Measurements from ENCODE around the gene FOXP1.
A peak's percentile ranks its signal among the peaks of the same experiment; 100 is the strongest.

The FOXP1 gene

DNA sequence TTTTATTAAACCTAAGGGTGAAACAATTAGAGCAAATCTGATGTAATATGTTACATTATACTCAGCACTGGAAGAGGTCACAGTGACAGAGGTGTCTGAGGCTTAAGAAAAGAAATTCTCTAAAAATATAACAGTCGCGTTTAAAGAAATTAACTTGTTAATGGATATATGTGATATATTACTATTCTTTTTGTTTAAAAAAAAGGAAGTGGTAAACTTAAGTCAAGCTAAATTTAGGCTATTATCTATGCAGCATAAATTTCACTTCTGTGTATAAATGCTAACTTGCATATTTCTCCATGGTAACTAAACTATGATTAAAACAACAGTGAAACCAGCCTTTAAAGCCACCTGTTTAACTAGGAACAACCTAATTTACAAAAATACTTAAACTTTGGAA is 191.3 kb downstream of the FOXP1 start:
- DNase-seq, result no peak

DNA sequence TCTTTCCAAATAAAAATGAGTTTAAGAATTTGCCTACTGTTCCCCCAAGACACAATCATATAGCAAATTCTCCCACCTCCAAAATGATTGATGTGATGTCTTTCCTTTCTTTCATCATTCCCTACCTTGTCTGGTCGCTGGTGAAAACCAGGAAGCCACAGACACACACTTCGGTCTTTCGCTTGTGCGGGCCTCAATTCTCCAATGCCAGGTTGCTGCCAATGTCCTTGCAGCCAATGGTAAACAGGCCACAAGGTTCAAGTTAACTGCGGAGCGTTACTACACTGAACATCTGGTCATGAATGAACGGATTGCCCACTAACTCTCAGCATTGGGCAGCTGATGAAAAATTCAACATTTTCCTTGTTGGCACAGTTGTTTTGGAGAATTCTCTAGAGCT is 192.2 kb downstream of the FOXP1 start:
- no peak for DNase-seq

DNA sequence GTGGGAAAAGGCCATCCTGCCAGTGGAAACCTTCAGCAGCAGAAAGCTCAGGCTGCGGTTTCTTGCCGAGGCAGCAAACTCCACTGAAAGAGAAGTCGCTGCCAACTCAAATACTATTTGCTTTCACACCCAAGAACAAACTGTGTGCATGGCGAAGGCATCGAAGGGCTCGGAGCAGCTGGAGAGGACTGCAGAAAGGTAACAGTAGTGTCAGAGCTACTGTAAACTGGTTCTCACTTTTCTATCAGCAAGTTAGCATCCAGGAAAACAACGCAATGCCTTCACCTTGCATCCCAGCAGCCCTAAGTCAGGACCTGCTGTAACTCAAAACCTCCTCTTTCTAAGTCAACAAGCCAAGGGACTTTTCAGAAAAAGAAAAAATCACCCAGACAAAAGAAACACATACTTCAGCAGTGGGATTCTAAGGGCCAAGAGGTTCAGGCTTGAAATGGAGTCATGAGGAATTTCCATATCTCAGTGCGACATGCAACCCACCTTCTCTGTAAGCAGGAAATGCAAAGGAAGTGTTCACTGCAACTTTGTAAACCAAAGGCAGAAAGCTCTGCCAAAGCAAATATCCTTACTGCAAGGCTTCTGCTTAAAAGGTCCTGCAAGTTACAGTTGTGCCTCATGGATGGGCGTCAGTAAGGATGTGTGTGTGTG is 193.5 kb downstream of the FOXP1 start:
- peak; percentile 64 for DNase-seq

DNA sequence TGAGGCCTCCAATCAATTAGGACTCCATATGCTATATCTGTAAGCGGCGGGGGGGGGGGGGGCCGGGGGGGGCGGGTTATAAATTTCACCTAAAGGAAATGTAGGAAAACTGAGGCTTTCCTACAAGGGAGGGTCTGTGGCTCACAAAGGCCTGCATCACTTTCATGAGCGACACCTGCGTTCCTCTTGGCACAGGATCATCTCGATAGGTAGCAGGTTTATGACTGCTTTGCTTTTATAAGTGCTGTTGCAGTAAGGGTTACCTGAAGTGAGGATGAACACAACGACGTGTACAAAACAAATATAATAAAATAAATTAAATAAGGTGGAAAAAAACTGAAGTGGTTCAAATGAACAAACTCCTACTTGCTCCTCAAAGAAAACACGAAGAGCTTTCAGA is 194.3 kb downstream of the FOXP1 start:
- DNase-seq, result peak; percentile 46

DNA sequence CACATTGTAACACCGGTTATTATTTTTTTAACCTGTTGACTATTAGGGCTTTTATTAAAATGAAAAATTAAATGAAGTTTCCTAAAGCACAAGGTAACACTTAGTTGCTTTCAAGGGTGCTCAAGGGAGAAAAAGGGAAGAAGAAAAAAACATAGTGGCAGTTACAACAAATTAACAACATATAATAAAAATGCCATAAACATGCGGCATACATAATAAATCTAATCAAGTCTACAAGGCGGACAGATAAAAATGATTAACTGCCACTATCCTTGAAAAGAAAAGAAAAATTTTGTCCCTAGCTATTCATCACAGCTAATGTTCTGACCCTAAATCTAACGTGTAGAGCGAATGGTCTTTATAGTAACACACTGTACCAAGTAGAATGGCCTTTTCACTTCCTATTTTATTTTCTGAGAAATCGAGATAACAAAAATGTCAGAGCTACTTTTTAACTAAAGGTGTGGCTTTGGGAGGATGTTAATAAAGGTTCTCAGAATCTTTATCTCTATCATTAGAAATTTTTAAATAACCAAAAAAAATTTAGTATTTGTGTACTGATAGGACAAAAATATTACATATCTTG is 194.9 kb downstream of the FOXP1 start:
- DNase-seq, result no peak

DNA sequence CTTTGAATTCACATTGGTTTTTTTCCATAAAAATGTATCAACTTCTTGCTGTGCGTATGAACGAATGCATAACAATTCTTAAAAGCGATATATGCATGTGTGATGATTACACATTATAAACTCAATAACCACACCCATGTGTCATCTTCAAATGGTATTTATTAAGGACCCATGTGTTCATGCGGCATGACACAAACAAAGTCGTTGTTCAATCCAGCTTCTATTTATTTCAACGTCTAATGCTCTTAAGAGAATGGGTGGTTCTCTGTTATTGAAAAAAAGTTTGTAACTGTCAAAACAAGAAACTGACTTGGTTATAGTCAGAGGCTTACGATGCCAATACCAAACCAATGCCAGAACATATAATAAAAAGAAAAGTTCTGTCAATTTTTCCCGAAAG is 195.9 kb downstream of the FOXP1 start:
- no peak for DNase-seq

DNA sequence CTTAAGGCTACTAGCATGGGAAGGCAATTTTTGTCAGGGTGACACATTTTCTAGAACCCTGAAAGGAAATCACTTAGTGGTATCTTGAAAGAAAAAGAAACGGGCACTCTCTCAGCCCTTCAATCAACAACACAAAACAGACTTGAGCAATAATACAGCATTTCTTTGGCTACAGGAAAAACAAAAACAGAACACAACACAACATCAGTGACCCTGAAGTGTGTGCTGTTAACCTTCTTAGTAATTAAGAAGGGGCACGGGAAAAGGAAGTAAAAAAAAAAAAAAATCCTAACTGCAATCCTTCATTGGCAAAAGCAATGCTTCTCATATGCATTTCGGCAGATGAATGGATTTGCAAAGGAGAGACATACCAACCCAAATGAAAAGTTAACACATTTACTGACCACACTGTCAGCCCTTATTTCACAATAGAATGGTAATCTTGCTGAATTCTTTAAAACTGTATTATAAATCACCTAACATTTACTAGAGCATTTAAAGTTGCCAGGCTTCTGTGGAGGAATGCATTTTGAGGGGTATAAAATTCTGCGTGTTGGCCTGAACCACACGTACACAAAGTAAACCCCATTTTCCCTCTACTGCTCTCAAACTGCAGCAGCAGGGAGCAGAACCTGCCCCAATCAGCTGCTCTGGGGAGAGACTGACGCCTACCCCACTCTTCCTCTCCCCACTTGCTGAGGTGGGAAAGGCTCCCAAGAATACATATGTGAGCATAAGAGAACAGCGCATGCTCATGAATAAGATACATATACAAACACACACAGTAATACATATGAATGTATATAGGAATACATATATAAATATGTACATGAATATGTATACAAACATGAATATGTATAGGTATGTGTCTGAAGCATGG is 198.5 kb downstream of the FOXP1 start:
- DNase-seq, result no peak

DNA sequence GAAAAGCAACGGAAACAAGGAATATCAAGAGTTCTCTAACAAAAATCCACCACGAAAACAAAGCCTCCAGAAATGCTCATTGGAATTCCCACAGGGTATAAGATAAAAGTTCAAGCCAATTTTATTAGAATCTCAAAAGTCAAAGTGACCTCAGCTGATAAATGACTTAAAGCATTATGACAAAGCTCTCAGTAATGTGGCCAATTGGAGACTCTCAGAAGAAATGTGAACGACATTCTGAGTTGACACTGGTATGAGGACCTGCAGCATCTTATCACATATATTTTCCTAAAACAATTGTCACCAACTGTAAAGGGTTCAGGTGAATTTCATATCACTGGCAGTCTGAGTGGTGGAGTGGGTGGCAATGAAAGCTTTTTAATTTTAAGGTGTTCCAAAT is 199.1 kb downstream of the FOXP1 start:
- DNase-seq, result no peak

DNA sequence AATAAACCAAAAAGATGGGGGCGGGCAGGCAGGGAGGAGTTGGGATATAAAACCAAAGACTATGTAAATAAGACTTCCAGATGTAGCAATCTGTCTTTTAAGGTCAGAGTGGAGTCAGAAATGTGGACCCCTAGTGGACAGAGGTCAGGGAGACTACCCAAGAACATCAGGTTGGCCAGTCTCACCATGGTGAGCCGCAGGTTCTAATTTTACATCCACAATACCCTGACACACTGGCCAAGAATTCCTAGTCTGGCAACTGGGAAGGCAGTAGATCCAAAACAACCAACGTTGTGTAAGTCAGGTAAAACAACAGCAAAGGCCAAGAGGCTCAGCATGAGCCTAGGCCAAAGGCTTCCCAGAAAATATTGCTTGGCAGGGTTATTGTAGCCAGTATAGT is 203.4 kb downstream of the FOXP1 start:
- no peak for DNase-seq

DNA sequence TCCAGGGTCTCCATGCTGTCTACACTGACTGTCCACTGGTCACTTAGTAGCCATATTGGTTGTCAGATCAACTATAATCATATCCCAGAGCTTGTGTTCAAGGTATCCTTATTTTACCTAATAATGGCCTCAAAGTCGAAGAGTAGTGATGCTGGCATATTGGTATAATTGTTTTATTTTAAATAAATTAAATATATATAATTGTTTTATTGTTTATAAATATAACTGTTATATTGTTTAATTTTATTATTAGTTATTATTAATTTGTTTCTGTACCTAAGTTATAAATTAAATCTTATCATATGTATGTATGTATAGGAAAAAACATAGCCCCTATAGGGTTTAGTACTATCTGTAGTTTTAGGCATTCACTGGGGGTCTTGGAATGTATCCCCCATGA is 205.0 kb downstream of the FOXP1 start:
- no peak for DNase-seq

DNA sequence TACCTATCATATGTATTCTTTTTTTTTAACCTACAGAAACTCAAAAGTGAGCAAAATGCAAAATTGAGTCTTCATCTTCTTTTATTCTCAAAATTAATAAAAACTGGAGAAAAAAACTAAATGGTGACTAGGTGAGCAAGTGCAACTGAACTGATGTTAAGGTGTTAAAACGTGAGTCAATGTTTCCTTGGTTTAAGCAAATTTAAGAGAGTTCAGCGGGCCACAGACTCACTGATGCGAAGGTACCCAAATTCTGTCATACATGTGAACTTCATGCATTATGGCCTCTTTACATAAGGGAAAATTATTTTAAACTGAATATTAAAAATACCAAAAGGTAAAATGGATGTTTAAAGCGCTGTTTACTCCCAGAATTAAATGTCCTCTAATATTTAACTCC is 206.6 kb downstream of the FOXP1 start:
- no peak for DNase-seq

DNA sequence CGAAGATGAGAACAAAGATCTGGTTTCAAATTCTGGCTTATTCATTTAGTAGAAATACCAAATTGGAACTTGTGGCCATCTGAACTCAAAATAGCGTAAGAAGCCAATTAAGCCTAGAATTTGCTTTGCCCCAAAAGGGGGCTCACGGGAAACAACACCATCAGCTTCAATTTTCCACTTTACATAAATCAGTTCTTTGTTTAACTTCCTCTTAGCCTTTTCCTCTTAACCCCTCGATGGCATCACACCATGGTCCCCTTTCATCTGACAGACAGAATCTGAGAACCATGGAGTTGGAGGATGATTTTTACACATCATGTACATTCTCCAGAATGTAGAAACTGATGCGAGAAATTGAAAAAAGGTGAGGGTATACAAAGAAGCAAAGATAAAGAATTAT is 207.0 kb downstream of the FOXP1 start:
- DNase-seq, result no peak

DNA sequence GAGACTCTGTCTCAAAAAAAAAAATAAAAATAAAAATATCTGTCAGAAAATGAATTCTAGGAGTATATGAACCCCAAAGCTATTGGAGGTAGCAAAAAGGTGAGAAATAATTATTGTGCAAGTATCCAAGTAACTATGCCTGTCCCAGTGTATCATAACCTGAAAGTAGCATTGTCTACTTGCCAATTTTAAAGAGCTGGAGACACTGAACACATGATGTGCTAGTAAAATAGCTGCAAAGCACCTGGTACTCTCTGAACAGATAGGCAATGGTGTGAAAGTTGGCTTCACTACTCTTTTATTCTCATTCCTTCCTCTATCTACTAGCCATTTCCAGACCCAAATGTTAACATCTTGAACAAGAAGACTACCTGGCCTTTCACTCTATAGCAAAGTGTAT is 208.9 kb downstream of the FOXP1 start:
- DNase-seq, result no peak

DNA sequence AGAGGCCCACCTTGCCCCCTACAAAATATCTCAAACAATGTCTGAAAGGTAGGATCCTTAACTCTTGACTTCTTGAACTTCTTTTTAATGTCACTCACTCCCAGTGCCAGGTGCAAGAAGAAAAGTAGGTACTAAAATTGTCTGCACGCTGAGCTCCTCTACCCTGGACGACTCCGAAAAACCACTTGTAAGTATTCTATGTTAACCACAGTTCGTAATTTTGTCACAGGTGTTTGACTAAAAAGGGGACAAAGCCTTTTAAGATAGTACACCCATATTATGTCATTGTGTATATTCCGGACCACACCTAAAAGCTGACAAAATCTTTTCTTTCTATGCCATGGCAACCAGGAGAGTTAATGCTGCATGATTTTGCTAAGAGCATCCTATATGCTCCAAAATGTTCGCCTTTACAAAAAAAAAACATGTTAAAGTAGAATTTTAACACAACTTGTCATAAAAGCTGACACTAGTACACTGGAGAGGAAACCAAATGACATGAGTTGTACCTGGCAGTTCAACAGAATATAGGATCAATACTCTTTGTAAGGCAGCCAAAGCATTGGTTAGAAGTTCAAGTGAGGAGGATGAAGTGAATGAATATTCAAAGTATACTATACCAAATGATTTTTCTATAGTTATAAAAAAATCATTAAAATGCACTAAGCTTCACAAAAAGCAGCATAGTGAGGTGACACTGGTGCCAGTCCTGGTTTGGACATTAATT is 210.5 kb downstream of the FOXP1 start:
- DNase-seq, result no peak

DNA sequence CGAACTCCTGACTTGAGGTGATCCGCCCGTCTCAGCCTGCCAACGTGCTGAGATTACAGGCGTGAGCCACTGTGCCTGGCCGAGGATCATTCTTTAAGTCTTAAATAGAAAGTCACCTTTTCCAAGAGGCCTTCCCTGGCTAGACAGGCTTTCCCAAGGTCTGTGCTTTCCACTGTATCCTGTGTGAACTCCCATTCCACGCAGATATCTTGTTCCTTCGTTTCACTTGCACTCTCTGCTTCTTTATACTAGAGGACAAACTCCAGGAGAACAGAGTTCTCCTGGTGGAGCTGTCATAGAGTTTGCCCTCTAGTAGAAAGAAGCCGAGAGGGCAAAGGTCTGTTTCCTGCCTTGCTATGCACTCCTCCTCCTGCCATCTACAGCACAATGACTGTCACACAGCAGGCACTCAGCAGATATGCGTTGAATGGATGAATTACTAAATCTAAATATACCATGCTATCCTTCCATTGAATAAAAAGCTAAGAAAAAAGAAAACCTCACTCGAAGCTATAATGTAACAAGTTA is 211.2 kb downstream of the FOXP1 start:
- DNase-seq, result no peak

DNA sequence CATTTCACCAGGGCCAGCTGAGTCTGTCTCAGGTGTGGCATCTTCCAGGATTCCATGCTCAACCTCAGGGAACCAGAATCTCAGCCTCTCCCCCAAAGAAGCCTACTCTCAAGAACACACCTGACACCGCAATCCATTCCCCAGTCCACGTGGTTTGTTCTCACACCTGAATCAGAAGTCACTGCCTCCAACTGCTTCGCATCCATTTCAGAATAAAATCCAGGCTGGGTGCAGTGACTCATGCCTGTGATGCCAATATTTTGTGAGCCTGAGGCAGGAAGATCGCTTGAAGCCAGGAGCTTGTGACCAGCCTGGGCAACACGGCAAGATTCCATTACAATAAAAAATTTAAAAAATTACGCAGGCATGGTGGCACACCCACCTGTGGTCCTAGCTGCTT is 212.2 kb downstream of the FOXP1 start:
- no peak for DNase-seq

DNA sequence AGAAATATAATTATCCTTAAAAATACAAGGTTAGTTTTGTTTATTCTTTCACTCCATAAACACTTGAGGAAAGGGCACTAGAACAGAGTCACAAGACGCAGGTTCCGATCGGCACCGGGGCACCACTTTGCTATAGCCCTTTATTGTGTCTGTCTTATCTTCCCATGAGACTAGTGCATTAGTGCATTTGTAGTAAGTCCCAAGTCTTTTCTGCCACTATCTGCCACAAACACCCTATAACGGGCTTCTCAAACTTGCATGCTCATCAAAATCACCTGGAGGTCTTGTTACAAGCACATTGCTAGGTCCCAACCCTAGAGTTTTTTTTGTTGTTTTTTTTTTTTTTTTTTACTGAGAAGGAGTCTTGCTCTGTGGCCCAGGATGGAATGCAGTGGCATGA is 213.1 kb downstream of the FOXP1 start:
- no peak for DNase-seq

DNA sequence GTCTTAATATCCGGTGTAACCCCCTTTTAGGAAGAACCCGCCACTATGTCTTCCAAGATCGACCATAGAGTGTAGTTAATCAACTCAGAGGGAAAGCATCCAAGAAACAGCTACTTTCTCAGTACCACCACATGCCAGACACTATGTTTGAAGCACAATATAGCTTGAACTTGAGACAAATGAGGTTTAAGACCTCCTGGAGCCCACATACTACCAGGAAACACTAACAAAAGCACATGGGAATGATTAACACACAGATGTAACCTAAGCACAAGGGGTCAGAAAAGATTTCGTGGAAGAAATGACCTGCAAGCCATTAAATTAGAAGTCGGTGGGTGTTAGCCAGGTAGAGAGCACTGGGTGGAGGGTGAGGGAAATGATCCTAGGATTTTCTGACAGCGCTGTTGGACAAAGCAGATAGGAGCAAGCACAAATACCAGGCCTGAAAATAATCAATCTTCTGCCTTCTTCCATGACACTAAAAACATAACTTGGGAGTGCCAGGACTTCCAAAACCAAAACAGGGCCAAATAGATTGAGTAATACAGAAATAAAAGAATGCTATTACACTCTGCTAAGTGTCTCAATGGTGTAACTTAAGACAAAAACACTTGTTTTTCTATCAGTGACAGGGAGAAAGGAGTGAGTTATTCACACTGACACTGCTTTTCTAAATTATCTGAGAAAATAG is 213.7 kb downstream of the FOXP1 start:
- DNase-seq, result no peak

DNA sequence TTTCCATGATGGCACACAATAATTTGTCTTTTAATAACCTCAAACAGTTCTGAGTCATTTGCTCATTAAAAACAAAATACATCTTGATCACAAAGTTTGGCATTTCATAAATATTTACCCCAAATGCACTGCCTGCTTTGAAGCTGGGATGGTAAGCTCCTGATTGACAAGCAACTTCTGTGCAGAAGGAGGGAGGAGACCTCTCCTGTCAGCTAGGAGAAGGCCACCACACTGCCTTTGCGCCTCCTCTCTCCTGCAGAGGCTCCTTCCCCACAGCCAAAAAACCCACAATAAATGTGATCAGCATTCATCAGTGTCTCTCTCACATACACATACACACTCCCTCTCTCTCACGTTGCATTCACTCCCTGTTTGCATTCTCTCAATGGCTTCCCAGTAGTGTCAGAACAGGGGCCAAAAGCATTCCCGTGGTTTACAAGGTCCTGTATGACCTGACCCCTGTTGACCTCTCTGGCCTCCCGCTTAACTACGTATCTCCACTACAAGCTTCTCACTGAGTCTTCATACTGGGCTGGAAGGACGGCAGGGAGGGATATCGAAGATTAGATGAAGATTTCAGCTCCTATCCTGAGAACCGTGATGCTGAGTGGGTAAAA is 216.4 kb downstream of the FOXP1 start:
- no peak for DNase-seq

DNA sequence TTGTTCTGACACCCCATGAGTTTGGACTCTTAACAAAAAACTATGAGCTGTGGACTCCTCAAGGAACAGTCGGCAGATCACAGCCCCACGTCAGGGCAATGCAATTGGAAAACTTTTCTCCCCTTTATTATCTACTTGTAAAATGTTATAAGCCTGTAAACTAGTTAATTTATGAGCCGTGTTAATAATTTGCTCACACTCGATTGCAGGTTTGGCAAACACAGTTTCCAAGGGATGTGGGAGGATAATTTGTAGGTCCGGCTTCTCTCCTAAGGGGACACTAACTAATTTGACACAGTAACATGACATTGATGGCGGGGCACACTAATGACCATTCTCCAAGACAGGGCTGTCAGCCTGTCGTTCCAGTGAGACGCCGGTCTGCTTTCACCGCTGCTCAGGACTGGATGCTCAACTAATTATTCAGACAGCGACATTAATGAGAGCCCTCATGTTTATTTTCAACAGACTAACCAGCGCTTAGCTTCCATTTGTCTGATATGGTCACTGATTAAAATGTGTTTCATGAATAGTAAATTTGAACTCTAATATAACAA is 222.1 kb downstream of the FOXP1 start:
- DNase-seq, result no peak

DNA sequence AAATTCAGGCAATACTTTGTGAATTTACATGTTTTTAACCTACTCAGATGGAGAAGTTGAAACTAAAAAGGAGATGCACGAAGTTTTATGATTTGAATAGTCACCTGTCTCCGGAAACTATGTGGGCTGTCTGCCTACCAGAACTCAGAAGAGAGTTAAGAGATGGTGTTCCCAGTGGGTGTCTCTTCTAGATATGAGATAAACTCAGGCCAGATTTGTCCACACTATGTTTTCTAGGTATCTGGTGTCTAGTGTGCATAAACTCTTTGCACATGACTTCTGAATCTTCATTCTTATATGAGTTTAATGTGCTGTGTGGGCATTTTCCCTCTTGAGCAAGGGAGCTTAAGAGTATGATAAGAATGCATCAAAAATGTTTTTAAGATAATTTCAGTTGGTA is 222.8 kb downstream of the FOXP1 start:
- no peak for DNase-seq

DNA sequence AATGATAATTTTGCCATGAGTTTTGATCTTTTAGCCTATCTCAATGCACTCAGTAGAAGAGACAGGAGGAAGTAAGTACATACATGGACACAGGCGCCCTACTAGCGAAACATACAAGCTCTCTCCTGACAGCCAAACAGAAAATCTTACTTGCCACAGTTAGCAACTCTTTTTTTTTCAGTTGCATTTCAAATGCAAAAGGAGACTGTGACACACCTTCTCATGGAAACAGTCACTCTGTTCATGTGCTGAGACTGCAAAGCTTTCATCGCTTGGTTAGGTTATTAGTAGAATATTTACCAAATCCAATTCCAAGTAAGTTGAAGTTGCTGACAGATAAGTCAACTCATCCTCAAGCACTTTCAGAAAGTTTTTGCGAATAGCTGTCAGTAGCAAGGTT is 223.3 kb downstream of the FOXP1 start:
- DNase-seq, result no peak

Data from NCI-H1105 treated with DMSO at 0.1 percent for 48 hours (cell line).